GM23338 (cell line): ENCODE results near the gene ARHGAP28. TPM values are rescaled to one million over a fixed set of nuclear protein-coding genes. Genes with fewer than 3 reads are reported as not detected.

ENCODE experiments used
- ATAC-seq: fragments of 200-7000 bp; cut with Tn5 transposase; 3 replicates; pipeline ENCODE4 v1.9.1; 2020
- DNase-seq: peaks from one replicate; pipeline ENCODE4 v3.0.0-alpha.2; 2015; ENCODE audit warnings: low spot score
- H2AFZ ChIP-seq: fragments of 200-600 bp; sonication (generic); 2 replicates; pipeline ENCODE4 v1.8.0; 2016; ENCODE audit warnings: antibody characterized with exemption, mild to moderate bottlenecking, moderate library complexity
- H3F3A ChIP-seq: fragments of 200-600 bp; sonication (generic); replicated peaks from 2 replicates; pipeline ENCODE4 v1.8.0; 2017; ENCODE audit warnings: antibody characterized with exemption, mixed run types, low read depth
- H3K27ac ChIP-seq: fragments of 200-600 bp; sonication (generic); 2 replicates; pipeline ENCODE4 v1.6.1; 2016; ENCODE audit warnings: low read depth
- H3K27me3 ChIP-seq: fragments of 200-600 bp; sonication (generic); 2 replicates; pipeline ENCODE4 v1.8.0; 2016; ENCODE audit warnings: mild to moderate bottlenecking, mixed run types, moderate library complexity; ENCODE audit not compliant: insufficient read depth
- H3K36me3 ChIP-seq: fragments of 200-600 bp; sonication (generic); 2 replicates; pipeline ENCODE4 v1.8.0; 2016; ENCODE audit warnings: mild to moderate bottlenecking; ENCODE audit not compliant: insufficient read depth
- H3K4me1 ChIP-seq: fragments of 200-600 bp; sonication (generic); 2 replicates; pipeline ENCODE4 v1.8.0; 2016; ENCODE audit warnings: mild to moderate bottlenecking, moderate library complexity; ENCODE audit not compliant: insufficient read depth
- H3K4me2 ChIP-seq: fragments of 200-600 bp; sonication (generic); 2 replicates; pipeline ENCODE4 v1.7.1; 2017; ENCODE audit warnings: mixed run types
- H3K4me3 ChIP-seq: fragments of 200-600 bp; sonication (generic); 2 replicates; pipeline ENCODE4 v1.6.1; 2016; ENCODE audit warnings: mixed run types
- H3K79me2 ChIP-seq: fragments of 200-600 bp; sonication (generic); replicated peaks from 2 replicates; pipeline ENCODE4 v1.8.0; 2017; ENCODE audit warnings: mild to moderate bottlenecking; ENCODE audit not compliant: insufficient read depth
- H3K9me2 ChIP-seq: fragments of 200-600 bp; sonication (generic); 2 replicates; pipeline ENCODE4 v1.8.0; 2017; ENCODE audit not compliant: insufficient read depth
- H4K20me1 ChIP-seq: fragments of 200-600 bp; sonication (generic); replicated peaks from 2 replicates; pipeline ENCODE4 v1.8.0; 2017; ENCODE audit warnings: mild to moderate bottlenecking; ENCODE audit not compliant: insufficient read depth
- H3K27ac Mint-ChIP-seq: 2 replicates; pipeline ENCODE4 v1.8.0; 2020; ENCODE audit warnings: inconsistent platforms, mild to moderate bottlenecking, moderate library complexity, mixed read lengths
- H3K27me3 Mint-ChIP-seq: 3 replicates; pipeline ENCODE4 v1.8.0; 2022; ENCODE audit warnings: low read depth, mild to moderate bottlenecking, moderate library complexity, mixed read lengths, inconsistent platforms; ENCODE audit not compliant: insufficient read depth, poor library complexity
- H3K36me3 Mint-ChIP-seq: 3 replicates; pipeline ENCODE4 v1.8.0; 2021; ENCODE audit warnings: low read depth, mild to moderate bottlenecking, inconsistent platforms, moderate library complexity, mixed read lengths
- H3K4me1 Mint-ChIP-seq: 3 replicates; pipeline ENCODE4 v1.8.0; 2020; ENCODE audit warnings: mild to moderate bottlenecking, inconsistent platforms, mixed read lengths
- H3K4me3 Mint-ChIP-seq: 3 replicates; pipeline ENCODE4 v1.8.0; 2021; ENCODE audit warnings: moderate library complexity, mild to moderate bottlenecking, inconsistent platforms, mixed read lengths
- H3K9me3 Mint-ChIP-seq: 3 replicates; pipeline ENCODE4 v1.8.0; 2020; ENCODE audit warnings: moderate library complexity, mild to moderate bottlenecking, inconsistent platforms, mixed read lengths
- CREB1 ChIP-seq: fragments of 250-450 bp; sonication (Bioruptor Pico); IDR thresholded peaks from 2 replicates; pipeline ENCODE4 v1.5.0; 2020; ENCODE audit warnings: low read depth, mild to moderate bottlenecking, moderate library complexity
- CTCF ChIP-seq, 2 experiments: fragments of 200-600 bp in 1 of 2; sonication (generic) in 1 of 2; conservative IDR thresholded peaks; 2 replicates each; pipeline versions ENCODE4 v1.5.1 to v1.6.1; 2016 to 2017; ENCODE audit warnings: antibody characterized with exemption in 2 of 2, low read depth in 2 of 2, mild to moderate bottlenecking in 2 of 2, moderate library complexity in 1 of 2
- EZH2 ChIP-seq: fragments of 200-600 bp; sonication (generic); IDR thresholded peaks from one replicate; pipeline ENCODE4 v1.8.0; 2017; ENCODE audit warnings: antibody characterized with exemption, mild to moderate bottlenecking, low read depth; ENCODE audit not compliant: unreplicated experiment
- EZH2phosphoT487 ChIP-seq: fragments of 200-600 bp; sonication (generic); IDR thresholded peaks from one replicate; pipeline ENCODE4 v1.8.1; 2018; ENCODE audit warnings: antibody characterized with exemption; ENCODE audit not compliant: unreplicated experiment
- JUNB ChIP-seq: IDR thresholded peaks from one replicate; pipeline ENCODE4 v1.6.1; 2016; ENCODE audit warnings: antibody characterized with exemption; ENCODE audit not compliant: unreplicated experiment
- NANOG ChIP-seq: IDR thresholded peaks from 2 replicates; pipeline ENCODE4 v1.6.1; 2016; ENCODE audit warnings: antibody characterized with exemption, borderline replicate concordance
- POLR2AphosphoS5 ChIP-seq: IDR thresholded peaks from 2 replicates; pipeline ENCODE4 v1.6.1; 2016; ENCODE audit warnings: antibody characterized with exemption, low read depth
- STAT1 ChIP-seq: IDR thresholded peaks from one replicate; pipeline ENCODE4 v1.6.1; 2016; ENCODE audit warnings: antibody characterized with exemption; ENCODE audit not compliant: unreplicated experiment
- ZNF114 ChIP-seq: fragments of 250-450 bp; sonication (Bioruptor Pico); IDR thresholded peaks from 2 replicates; pipeline ENCODE4 v1.5.0; 2020; ENCODE audit warnings: mild to moderate bottlenecking, moderate library complexity
- ZNF331 ChIP-seq: fragments of 250-450 bp; sonication (Bioruptor Pico); IDR thresholded peaks from 2 replicates; pipeline ENCODE4 v1.5.0; 2020; ENCODE audit warnings: low read depth, mild to moderate bottlenecking, moderate library complexity
- ZNF462 ChIP-seq: fragments of 250-450 bp; sonication (Bioruptor Pico); IDR thresholded peaks from 2 replicates; pipeline ENCODE4 v1.5.0; 2020; ENCODE audit warnings: mild to moderate bottlenecking, moderate library complexity
- polyA plus RNA-seq: library from polyadenylated mRNA; unstranded; fragments of >200 nt; fragmentation: Nextera tagmentation; extraction: Ambion mirVana; gene quantifications from 2 replicates; pipeline ENCODE4 v1.2.1, GENCODE V29; 2016
- total RNA-seq: library from RNA; depleted of rRNA; stranded (reverse); fragments of >200 nt; shearing (Covaris generic); gene quantifications from 2 replicates; pipeline ENCODE4 v1.2.3, GENCODE V29; 2014
- TF ChIP-seq, protein P1 (sequence below): IDR thresholded peaks from one replicate; pipeline ENCODE4 v1.6.1; 2018; ENCODE audit warnings: antibody characterized with exemption; ENCODE audit not compliant: unreplicated experiment
- TF ChIP-seq, protein P2 (sequence below): IDR thresholded peaks from 2 replicates; pipeline ENCODE4 v1.6.1; 2016; ENCODE audit warnings: antibody characterized with exemption

Gene ARHGAP28
- total and polyA plus RNA-seq, 2 experiments from 2014 or later, result 2.8 to 9.6 TPM

- Mint-ChIP-seq H3K27me3 (peaks cover 3% of the 10 kb centered on the region), H3K36me3 (peaks cover 3% of the 10 kb centered on the region; the same call in 2 of the 3 replicates), H3K4me3 (no peak overlapping the region), H3K9me3 (peaks cover 3% of the 10 kb centered on the region; the same call in 2 of the 3 replicates), H3K4me1 (peaks cover 30% of the 10 kb centered on the region), H3K27ac (peak overlapping the region; percentile 14; the same call in 1 of the 2 replicates)
- Histone ChIP-seq H3K27me3 (no peaks in the 10 kb centered on the region), H3K27ac (no peak overlapping the region; the same call in 1 of the 2 replicates), H3K79me2 (no peaks in the 10 kb centered on the region), H3K36me3 (no peaks in the 10 kb centered on the region; the same call in 1 of the 2 replicates), H4K20me1 (no peaks in the 10 kb centered on the region), H3K4me1 (peaks cover 14% of the 10 kb centered on the region; the same call in 1 of the 2 replicates), H3K4me3 (no peak overlapping the region), H2AFZ (no peak overlapping the region), H3K4me2 (0 out of 2 replicates have a peak overlapping the region, but pooled peaks have one; percentile 36), H3K9me2 (no peaks in the 10 kb centered on the region), H3F3A (no peaks in the 10 kb centered on the region)
- TF ChIP-seq EZH2 (no peak), STAT1 (no peak), CTCF (conservative IDR thresholded peaks at IDR 0.05; ENCODE audit: low read depth in 2 of 2) (no peak), ZNF462 (no peak), EZH2phosphoT487 (no peak), JUNB (no peak), ZNF331 (CRISPR knock-in tag) (no peak), CREB1 (CRISPR knock-in tag) (no peak), NANOG (no peak), POLR2AphosphoS5 (no peak), ZNF114 (CRISPR knock-in tag) (no peak)
- TF ChIP-seq, protein P1, sequence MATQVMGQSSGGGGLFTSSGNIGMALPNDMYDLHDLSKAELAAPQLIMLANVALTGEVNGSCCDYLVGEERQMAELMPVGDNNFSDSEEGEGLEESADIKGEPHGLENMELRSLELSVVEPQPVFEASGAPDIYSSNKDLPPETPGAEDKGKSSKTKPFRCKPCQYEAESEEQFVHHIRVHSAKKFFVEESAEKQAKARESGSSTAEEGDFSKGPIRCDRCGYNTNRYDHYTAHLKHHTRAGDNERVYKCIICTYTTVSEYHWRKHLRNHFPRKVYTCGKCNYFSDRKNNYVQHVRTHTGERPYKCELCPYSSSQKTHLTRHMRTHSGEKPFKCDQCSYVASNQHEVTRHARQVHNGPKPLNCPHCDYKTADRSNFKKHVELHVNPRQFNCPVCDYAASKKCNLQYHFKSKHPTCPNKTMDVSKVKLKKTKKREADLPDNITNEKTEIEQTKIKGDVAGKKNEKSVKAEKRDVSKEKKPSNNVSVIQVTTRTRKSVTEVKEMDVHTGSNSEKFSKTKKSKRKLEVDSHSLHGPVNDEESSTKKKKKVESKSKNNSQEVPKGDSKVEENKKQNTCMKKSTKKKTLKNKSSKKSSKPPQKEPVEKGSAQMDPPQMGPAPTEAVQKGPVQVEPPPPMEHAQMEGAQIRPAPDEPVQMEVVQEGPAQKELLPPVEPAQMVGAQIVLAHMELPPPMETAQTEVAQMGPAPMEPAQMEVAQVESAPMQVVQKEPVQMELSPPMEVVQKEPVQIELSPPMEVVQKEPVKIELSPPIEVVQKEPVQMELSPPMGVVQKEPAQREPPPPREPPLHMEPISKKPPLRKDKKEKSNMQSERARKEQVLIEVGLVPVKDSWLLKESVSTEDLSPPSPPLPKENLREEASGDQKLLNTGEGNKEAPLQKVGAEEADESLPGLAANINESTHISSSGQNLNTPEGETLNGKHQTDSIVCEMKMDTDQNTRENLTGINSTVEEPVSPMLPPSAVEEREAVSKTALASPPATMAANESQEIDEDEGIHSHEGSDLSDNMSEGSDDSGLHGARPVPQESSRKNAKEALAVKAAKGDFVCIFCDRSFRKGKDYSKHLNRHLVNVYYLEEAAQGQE, result no peak
- TF ChIP-seq, protein P2, sequence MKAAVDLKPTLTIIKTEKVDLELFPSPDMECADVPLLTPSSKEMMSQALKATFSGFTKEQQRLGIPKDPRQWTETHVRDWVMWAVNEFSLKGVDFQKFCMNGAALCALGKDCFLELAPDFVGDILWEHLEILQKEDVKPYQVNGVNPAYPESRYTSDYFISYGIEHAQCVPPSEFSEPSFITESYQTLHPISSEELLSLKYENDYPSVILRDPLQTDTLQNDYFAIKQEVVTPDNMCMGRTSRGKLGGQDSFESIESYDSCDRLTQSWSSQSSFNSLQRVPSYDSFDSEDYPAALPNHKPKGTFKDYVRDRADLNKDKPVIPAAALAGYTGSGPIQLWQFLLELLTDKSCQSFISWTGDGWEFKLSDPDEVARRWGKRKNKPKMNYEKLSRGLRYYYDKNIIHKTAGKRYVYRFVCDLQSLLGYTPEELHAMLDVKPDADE, result no peak
- no peak for DNase-seq
- no peak for ATAC-seq
Measured at GRCh38 chr18:6860804-6861448, 131.4 kb downstream of the ARHGAP28 start.
